Measurements from ENCODE around the gene NOP10.
"Not testable (repeated sequence)": the region's sequence is repeated elsewhere in the genome, so short reads cannot be mapped to it uniquely, and the experiment has no call there.

NOP10 gene

GRCh38 chr15:34342737-34343575 lies at the start of gene NOP10, which contains the start of gene NUTM1:
NOP10 (minus strand) TSS chr15:34343136; CDS start chr15:34343073, 63 bp downstream.
NUTM1 (plus strand) TSS chr15:34343315; CDS start chr15:34343697, 382 bp downstream.
- peak; percentile 90 to 96 for DNase-seq

GRCh38 chr15:34389594-34390086 lies 46.7 kb upstream of the NOP10 start:
- not testable (repeated sequence) for DNase-seq

GRCh38 chr15:34381829-34382521 lies 39.0 kb upstream of the NOP10 start:
- not testable (repeated sequence) for DNase-seq

GRCh38 chr15:34380491-34380890 lies 37.6 kb upstream of the NOP10 start:
- not testable (repeated sequence) for DNase-seq

GRCh38 chr15:34376856-34377255 lies 33.9 kb upstream of the NOP10 start:
- no peak for DNase-seq

GRCh38 chr15:34375541-34375940 lies 32.6 kb upstream of the NOP10 start:
- not testable (repeated sequence) for DNase-seq

- no peak for DNase-seq
Measured at GRCh38 chr15:34374816-34375215, 31.9 kb upstream of the NOP10 start.

- DNase-seq = no peak
Measured at GRCh38 chr15:34373951-34374350, 31.0 kb upstream of the NOP10 start.

- no peak for DNase-seq
Measured at GRCh38 chr15:34370643-34371042, 27.7 kb upstream of the NOP10 start.

GRCh38 chr15:34370129-34370528 lies 27.2 kb upstream of the NOP10 start:
- no peak for DNase-seq

GRCh38 chr15:34367101-34368081 lies 24.5 kb upstream of the NOP10 start, which contains the start of gene LPCAT4:
LPCAT4 (minus strand) TSS chr15:34367196; CDS start chr15:34367100, 96 bp downstream.
- DNase-seq = peak; percentile 85 to 89

- peak; percentile 29 to 47 for DNase-seq
Measured at GRCh38 chr15:34366271-34367065, 23.5 kb upstream of the NOP10 start.

- no peak for DNase-seq
Measured at GRCh38 chr15:34365836-34366235, 22.9 kb upstream of the NOP10 start.

- DNase-seq = no peak
Measured at GRCh38 chr15:34365091-34365825, 22.3 kb upstream of the NOP10 start.

- DNase-seq = no peak
Measured at GRCh38 chr15:34364041-34364440, 21.1 kb upstream of the NOP10 start.

- no peak for DNase-seq
Measured at GRCh38 chr15:34362047-34362773, 19.3 kb upstream of the NOP10 start.

- no peak for DNase-seq
Measured at GRCh38 chr15:34361278-34361677, 18.3 kb upstream of the NOP10 start.

GRCh38 chr15:34360298-34360697 lies 17.4 kb upstream of the NOP10 start:
- DNase-seq = no peak

- no peak for DNase-seq
Measured at GRCh38 chr15:34359416-34359815, 16.5 kb upstream of the NOP10 start.

- DNase-seq = no peak
Measured at GRCh38 chr15:34358948-34359347, 16.0 kb upstream of the NOP10 start.
